Activated naive CD4-positive, alpha-beta T cell treated with anti-CD3 and anti-CD28 coated beads, Interleukin-2, amount 50 U/mL, for 72 hours (primary cell): Measurements from ENCODE around the gene EPHA5. TPM values are rescaled to one million over a fixed set of nuclear protein-coding genes. Genes with fewer than 3 reads are reported as not detected.

ENCODE experiments used
- ATAC-seq, 2 donors: fragments of 150-1000 bp; cut with Tn5 transposase; 2 replicates each; pipeline ENCODE4 v1.10.0; 2021; ENCODE audit warnings: mild to moderate bottlenecking in 2 of 2, moderate library complexity in 2 of 2
- DNase-seq, 2 donors: peaks; one replicate each; pipeline ENCODE4 v3.0.0; 2021 to 2022; ENCODE audit warnings: low spot score in 2 of 2
- H3K27ac Mint-ChIP-seq, 2 donors: one replicate each; pipeline ENCODE4 v1.8.0; 2022; ENCODE audit warnings: mild to moderate bottlenecking in 2 of 2, mixed read lengths in 2 of 2
- H3K36me3 Mint-ChIP-seq, 2 donors: one replicate each; pipeline ENCODE4 v1.8.0; 2022; ENCODE audit warnings: mixed read lengths in 2 of 2
- H3K9me3 Mint-ChIP-seq, 2 donors: one replicate each; pipeline ENCODE4 v1.8.0; 2022; ENCODE audit warnings: mixed read lengths in 2 of 2
- total RNA-seq, 2 donors: library from RNA; stranded (reverse); gene quantifications; one replicate each; pipeline ENCODE4 v1.2.3, GENCODE V29; 2022

The EPHA5 gene
- total RNA-seq, result not detected

DNA sequence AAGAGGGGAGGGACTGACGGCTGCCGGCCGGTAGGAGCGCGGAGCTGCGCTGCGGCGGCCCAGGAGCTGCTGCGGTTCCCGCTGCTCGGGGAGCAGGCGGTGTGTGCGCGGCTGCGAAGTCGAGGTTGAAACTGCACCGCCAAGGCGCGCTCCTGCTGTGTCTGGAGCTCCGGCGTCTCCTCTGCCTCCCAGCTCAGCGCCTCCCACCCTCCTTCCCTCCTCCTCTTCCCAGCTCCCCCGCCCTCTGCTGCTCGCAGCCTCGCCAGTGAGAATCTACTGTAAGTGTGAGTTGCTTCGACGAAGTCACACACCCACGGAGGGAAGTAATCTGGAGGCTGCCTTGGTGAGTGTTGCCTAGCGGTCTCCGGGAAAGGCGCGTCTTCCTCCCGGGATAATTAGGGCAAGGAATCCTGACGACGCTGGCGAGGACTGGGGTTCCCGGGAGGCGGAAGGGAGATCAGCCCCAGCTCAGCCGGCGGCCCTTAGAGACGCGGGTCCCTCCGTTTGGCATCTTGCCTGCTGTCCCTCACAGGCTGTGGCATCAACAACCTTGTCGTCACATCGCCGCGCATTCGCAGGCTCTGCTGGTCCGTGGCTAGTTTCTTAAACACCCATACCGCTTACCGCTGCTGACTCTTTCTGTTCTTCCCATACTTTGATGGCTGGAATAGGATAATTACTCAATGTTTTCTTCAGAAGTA, at the start of gene EPHA5:
Gene EPHA5 (minus strand): TSS at position 159 of the 701 bp plus-strand sequence. CDS start 747 bp downstream, outside the sequence.
- DNase-seq (peak in 1 of 2 donors; percentile 2), ATAC-seq (no peak)
- Mint-ChIP-seq H3K27ac (no peak within 1 kb of the TSS), H3K9me3 (peaks cover 12 to 19% of the 10 kb centered on the region in 2 donors), H3K36me3 (peaks cover 16 to 23% of the 10 kb centered on the region in 2 donors)

DNA sequence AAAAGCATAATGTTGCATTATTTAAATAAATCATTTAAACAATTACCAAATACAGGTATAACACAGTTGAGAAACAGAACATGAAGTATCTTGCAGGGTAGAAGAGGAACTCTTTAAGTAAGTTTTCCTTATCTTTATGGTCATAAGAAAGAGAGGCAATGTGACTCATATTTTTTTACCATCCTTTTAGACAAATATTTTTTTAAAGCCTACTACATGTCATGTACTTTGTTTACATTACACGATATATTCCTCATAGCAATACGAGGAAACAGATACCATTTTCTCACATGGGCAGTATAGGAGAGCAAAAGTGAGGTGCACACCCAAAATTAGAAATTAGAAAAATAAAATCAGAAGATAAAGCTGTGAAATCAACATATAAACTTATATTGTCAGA, 49.3 kb upstream of the EPHA5 start:
- no peak for DNase-seq
- no peaks in the 10 kb centered on the region for H3K36me3 Mint-ChIP-seq
- no peak for ATAC-seq
- peaks cover 4 to 8% of the 10 kb centered on the region in 2 donors for H3K9me3 Mint-ChIP-seq
- H3K27ac Mint-ChIP-seq, result no peak overlapping the region

DNA sequence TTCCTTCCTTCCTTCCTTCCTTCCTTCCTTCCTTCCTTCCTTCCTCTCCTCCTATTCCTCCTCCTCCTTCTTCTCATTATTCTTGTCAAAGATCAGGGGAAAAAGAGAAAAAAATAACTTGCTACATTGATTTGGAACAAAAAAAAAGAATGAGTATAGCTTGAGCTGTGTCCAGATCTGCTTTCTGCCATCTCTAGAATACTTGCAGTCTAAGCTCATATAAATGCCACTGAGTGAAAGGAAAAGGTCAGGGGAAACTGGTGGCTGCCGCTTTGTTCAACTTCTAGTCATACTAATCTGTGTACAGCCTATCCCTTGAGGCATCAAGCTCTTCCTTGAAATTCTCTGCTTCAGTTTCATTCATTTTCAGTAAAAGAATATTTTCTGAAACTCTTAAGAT, 28.3 kb upstream of the EPHA5 start:
- DNase-seq, result no peak
- H3K9me3 Mint-ChIP-seq, result peaks cover 10 to 11% of the 10 kb centered on the region in 2 donors
- no peaks in the 10 kb centered on the region for H3K36me3 Mint-ChIP-seq
- H3K27ac Mint-ChIP-seq, result no peak overlapping the region
- ATAC-seq, result no peak

DNA sequence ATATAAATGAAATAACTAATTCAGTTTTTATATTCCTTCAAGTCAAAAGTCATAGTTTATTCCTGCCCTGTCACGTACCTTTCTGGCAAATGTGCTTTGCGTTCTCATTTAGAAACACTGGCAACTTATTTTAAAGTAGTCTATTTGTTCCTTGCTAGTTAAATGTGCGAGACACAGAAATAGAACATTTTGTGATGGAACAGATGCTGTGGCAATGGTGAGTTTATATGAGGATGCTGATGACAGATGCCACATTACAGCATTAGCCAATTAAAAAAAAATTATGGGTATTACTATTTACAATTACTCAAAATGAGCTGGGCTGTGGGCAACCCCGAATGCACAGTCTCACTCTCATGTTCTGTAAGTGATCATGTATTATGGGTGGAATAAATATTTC, 26.1 kb upstream of the EPHA5 start:
- H3K27ac Mint-ChIP-seq, result no peak overlapping the region
- peaks cover 10 to 11% of the 10 kb centered on the region in 2 donors for H3K9me3 Mint-ChIP-seq
- no peaks in the 10 kb centered on the region for H3K36me3 Mint-ChIP-seq
- ATAC-seq (no peak), DNase-seq (no peak)

DNA sequence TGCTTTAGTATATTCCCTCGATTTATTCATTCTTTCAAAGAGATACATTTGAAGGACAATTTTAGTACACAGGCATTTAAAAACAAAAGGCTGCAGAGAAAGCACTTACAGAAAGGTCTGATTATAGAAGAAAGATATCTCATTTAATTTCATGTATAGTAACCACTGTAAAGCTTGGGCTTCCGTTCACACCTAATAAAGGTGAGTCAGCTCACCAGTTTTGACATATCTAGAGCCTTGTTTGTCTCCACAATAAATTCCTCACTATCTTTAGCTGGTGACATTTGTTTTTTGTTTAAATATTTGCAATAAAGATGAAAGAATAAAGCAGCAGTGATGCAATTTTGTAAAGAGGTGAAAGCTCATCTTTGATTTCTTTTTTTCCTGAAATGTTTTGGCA, 1.1 kb upstream of the EPHA5 start:
- peaks cover 12 to 19% of the 10 kb centered on the region in 2 donors for H3K9me3 Mint-ChIP-seq
- H3K27ac Mint-ChIP-seq, result no peak overlapping the region
- H3K36me3 Mint-ChIP-seq, result peaks cover 16 to 23% of the 10 kb centered on the region in 2 donors
- no peak for DNase-seq
- ATAC-seq, result no peak

DNA sequence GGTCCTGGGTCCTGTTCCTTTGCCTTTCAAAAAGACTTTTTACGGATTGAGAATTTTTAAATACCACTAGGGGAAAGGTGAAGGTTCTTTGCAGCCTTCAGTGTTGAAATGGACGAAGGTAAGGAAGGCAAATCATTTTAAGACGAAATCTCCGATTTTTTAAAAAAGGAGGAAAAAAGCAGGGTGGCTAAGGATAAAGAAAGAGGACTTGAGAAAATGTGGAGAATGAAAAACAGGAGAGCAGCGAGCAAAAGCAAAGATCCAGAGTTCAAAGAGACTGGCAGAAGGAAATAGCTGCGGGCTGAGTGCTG, 314 bp downstream of the EPHA5 start:
- peaks cover 12 to 19% of the 10 kb centered on the region in 2 donors for H3K9me3 Mint-ChIP-seq
- DNase-seq (no peak), ATAC-seq (no peak)
- no peak overlapping the region for H3K27ac Mint-ChIP-seq
- H3K36me3 Mint-ChIP-seq, result peaks cover 16 to 23% of the 10 kb centered on the region in 2 donors

DNA sequence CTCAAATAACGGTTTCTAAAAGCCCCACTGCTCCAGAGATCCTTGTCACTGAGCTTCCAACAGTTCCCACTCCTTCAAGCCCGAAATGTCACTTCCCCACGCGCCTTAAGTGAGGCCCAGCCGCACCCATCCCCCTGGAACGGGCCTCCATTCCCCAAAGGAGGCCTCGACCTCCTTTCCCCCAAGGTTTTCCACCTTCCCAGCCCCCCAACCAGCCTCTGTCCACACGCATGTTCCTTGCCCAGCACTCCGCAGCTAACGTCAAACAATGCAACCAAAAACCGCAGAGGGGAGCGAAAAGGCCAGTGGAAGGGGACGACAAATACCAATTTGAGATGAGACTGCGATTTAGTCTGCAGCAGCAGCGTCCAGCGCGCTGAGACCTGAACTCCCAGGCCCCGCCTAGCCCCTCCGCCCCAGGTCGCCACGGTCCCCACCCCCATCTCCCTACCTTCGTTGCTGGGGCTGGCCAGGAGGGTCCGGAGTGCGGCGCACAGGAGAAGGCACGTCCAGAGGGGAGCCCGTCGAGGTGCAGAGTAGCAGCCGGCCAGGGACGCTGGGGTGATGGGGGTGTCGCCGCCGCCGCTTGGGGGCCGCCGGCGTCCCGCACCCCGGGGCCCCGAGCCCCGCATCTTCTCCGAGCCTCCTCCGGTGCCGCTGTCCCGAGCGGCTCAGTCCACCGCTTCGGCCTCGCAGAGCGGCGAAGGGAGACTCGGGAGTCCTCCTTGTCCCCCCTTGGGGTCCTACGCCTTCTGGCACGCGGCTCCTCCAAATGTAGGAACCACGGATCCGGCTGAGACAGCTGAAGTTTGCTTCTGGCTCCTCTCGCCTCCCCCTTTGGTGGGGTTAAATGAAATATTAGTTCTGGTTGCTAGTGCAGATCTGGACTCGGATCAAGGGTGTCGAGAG, 924 bp downstream of the EPHA5 start:
- Mint-ChIP-seq H3K36me3 (peaks cover 16 to 23% of the 10 kb centered on the region in 2 donors), H3K9me3 (peaks cover 12 to 19% of the 10 kb centered on the region in 2 donors), H3K27ac (no peak overlapping the region)
- DNase-seq (no peak), ATAC-seq (no peak)

DNA sequence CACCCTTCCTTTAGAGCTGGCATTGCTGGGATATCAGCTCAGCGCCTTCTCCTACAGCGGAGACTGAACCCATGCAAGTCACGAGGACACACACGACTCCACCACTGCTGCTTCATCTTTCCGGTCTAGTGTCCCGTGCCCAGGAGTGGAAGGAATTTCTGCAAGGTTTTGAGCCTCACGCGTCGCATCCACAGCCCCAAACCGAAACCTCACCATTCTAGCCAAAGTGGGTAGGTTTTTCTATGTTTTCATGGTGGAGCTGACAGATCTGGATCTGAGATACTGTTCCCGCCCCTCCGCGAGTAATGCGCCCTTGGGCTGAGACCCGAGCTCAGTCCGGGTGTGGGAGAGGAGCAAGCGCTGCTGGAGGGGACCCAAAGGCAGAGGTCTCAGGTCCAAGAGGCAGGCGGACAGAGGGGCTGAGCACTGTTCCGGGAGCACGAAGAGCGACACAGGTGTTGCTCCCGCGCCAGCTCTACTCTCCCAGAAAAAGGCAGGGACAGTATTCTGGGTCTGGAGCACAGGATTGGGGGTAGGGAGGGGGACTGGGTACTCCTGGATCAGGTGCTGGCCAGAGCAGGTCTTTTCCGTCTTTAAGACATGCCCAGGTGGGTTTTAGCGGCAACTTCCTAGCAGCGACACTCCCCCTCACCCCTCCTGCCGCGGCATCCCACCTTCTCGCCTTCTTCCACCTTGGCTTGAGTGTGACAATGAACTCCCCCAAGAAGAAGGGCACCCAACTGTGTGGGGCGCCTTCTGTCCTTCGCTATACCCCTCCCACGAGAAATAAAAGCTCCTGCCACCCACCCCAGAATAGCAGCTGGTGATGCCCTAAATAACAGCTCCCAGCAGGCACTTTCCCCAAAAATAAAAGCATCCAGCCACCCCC, 1.8 kb downstream of the EPHA5 start:
- peaks cover 16 to 23% of the 10 kb centered on the region in 2 donors for H3K36me3 Mint-ChIP-seq
- ATAC-seq (no peak), DNase-seq (no peak)
- H3K9me3 Mint-ChIP-seq, result peaks cover 11 to 19% of the 10 kb centered on the region in 2 donors
- H3K27ac Mint-ChIP-seq, result no peak overlapping the region

DNA sequence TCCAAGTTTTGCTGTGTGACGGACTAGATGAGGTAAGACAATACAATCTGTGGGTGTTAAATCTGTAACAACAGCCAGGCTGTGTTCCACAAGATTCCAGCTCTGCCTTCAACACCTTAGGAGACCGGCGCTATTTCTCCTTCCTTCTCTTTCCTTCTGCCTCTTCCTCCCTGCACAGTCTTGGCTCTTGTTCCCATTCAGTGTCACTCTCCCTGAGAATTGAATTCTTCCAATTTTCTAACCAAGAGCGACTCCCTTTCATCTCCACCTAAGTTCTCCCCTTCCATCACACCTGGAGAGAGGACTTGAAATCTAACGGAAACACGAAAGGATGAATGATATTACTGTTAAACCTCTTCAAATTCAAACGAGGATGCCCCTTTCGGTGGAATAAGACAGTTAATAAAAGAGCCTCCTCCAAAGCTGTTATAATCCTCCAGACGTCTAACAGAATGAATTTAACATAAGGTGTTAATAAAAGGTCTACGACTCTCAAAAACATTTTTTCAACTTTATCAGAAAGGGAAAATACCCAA, 2.7 kb downstream of the EPHA5 start:
- peaks cover 16 to 23% of the 10 kb centered on the region in 2 donors for H3K36me3 Mint-ChIP-seq
- DNase-seq (no peak), ATAC-seq (no peak)
- H3K27ac Mint-ChIP-seq, result no peak overlapping the region
- peaks cover 8 to 19% of the 10 kb centered on the region in 2 donors for H3K9me3 Mint-ChIP-seq

DNA sequence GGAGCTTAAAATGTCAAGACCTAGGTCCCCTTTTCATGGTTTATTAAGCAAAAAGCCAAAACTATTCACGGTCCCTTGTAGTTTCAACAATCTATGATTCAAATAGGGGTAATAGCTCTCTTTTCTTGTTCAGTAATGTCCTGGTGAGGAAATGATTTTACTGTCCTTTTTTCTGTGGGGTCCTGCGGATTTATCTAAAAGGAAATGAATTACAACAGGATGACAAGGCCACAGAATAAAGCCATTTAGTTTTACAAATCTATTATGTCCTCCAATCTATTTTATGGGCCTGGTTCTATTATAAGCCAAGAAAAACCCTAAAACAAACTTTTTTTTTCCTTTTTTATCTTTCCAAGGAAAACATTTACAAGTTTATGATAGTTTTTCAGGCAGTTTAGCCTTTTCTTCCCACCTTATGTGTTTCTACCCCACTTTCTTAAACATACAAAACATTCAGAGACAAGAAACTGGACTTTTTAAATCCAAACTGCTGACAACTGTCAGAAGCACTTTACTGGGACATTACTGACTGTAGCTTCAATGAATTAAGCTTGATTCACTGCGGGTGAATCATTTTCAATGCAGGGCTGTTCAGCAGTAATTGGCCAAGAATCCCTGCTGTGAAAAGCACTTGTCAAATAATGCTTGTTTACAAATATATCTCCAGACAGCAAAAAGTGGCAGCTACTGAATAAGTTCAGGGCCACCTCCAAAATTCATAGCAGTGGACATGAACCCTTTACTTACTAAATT, 4.3 kb downstream of the EPHA5 start:
- ATAC-seq (no peak), DNase-seq (no peak)
- Mint-ChIP-seq H3K9me3 (peaks cover 7 to 14% of the 10 kb centered on the region in 2 donors), H3K36me3 (peaks cover 16 to 27% of the 10 kb centered on the region in 2 donors), H3K27ac (no peak overlapping the region)

DNA sequence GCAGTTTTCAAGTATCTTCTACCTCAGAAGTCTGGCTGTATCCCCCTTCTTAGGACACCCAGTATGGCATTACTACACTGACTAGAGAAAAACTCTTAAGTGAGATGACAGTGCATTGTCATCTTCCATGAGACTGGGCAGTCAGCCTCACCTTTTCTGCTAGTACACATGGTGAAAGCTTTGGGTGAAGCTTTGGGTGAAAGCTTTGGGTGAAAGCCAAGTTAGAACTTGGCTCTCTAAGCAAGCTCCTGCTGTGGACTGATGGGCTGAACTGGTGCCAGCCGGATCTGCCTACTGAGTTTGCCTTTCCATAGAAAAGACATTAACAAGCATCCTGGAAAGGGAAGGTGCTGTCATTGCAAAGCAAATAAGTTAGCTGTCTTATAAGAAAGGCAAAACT, 8.8 kb downstream of the EPHA5 start:
- H3K36me3 Mint-ChIP-seq, result peaks cover 0 to 4% of the 10 kb centered on the region in 2 donors
- no peak for ATAC-seq
- peaks cover 0 to 4% of the 10 kb centered on the region in 2 donors for H3K9me3 Mint-ChIP-seq
- DNase-seq, result no peak
- no peak overlapping the region for H3K27ac Mint-ChIP-seq

DNA sequence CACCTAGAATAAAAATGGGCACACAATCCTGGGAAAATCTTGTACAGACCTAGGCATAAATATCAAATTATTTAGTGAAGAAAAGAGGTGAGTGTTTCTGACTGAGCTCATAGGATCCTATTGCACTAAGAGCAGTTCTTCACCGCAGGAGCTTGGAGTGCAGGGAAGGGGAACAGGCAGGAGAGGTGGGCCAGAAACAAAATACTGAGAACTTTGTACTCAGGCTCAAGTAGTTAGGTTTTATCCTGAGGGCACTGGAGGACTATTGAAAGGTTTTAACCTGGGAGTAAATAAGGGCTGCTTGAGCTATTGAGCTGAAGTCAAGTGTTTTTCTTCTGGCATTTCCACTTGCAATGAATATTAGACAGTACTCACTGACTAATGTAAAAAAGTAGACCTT, 12.2 kb downstream of the EPHA5 start:
- H3K27ac Mint-ChIP-seq, result no peak overlapping the region
- H3K36me3 Mint-ChIP-seq, result peaks cover 0 to 4% of the 10 kb centered on the region in 2 donors

DNA sequence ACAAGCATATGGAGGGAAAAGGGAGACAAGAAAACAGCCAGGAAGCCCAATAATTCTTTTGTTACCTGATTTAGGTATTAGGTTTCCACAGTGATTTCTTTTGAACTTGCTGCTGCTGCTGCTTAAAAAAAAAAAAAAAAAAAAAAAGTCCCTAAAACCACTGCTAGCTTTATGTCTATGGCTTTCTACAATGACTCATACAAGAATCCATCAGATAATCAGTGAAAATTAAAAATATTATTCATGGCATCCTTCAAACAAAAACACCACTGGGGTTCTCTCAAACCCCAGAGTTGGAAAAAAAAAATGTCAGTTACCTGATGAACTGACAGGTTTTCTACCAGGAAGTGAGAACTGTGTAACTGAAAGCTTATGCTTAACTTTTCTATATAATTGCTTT, 14.3 kb downstream of the EPHA5 start:
- no peak overlapping the region for H3K27ac Mint-ChIP-seq
- no peak for DNase-seq
- no peak for ATAC-seq
- no peaks in the 10 kb centered on the region for H3K9me3 Mint-ChIP-seq
- no peaks in the 10 kb centered on the region for H3K36me3 Mint-ChIP-seq

More for the DNA sequence above, 12.2 kb downstream of the EPHA5 start:
- DNase-seq (no peak), ATAC-seq (no peak)
- H3K9me3 Mint-ChIP-seq, result peaks cover 0 to 4% of the 10 kb centered on the region in 2 donors

DNA sequence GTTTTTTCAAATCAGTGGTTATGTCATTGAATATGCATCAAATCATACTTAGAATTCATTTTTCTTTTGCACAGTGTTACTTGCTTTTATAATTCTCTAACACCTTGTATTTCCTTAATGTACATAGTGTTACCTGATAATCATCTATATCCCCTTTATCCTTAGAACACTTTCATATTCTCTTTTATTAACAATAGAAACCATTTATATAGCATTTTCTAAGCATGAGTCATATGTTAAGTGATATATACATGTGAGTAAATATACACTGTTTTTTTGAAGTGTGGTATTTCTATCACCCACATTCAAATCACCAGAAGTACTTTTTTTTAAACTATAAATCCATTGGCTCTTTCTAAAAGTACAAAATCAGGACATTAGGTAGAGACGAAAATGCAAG, 15.3 kb downstream of the EPHA5 start:
- no peak for DNase-seq
- ATAC-seq, result no peak
- H3K36me3 Mint-ChIP-seq, result no peaks in the 10 kb centered on the region
- H3K27ac Mint-ChIP-seq, result no peak overlapping the region
- H3K9me3 Mint-ChIP-seq, result no peaks in the 10 kb centered on the region

DNA sequence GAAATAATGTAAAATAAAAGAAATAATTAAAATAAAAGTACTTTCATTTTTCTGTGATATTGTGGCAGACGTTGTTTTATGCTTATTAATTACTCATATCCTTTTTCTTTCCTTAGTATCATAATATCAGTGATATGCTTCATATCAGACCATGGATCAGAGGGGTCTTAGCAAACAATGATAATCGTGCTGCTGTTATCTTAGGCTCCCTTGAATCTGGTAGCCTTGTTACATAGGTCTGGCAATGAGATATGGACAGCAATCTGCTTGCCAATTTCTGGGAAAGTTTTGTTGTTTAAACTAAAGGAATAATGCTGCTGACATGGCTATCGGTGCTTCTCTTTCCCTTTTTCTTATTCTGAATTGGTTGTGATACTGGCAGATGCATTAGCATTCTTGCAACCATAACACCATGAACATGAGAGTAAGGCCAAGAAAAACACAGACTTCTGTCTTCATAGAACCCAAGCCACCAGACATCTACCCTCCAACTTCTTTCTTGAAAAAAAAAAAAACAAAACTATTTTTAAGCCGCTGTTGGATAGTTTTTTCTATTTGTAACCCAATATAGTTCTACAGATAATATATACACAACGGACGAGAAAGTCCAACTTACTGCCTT, 16.4 kb downstream of the EPHA5 start:
- Mint-ChIP-seq H3K36me3 (no peaks in the 10 kb centered on the region), H3K9me3 (peaks cover 5% of the 10 kb centered on the region in 2 donors)
- no peak for DNase-seq

More for the DNA sequence above, 16.4 kb downstream of the EPHA5 start:
- no peak for ATAC-seq
- no peak overlapping the region for H3K27ac Mint-ChIP-seq
